Nephron (organoid): Measurements from ENCODE around the gene TP63.

ENCODE experiments used
- H3K27ac Mint-ChIP-seq, 3 experiments: 2 replicates each; pipeline ENCODE4 v1.8.0; 2020; ENCODE audit warnings: mixed read lengths in 3 of 3, mild to moderate bottlenecking in 2 of 3, moderate library complexity in 1 of 3
- H3K27me3 Mint-ChIP-seq: 2 replicates; pipeline ENCODE4 v1.8.0; 2021; ENCODE audit warnings: low read depth, mild to moderate bottlenecking, moderate library complexity, mixed read lengths
- H3K36me3 Mint-ChIP-seq: 2 replicates; pipeline ENCODE4 v1.8.0; 2020; ENCODE audit warnings: low read depth, mixed read lengths
- H3K4me1 Mint-ChIP-seq: 2 replicates; pipeline ENCODE4 v1.8.0; 2020; ENCODE audit warnings: mixed read lengths
- H3K4me3 Mint-ChIP-seq, 3 experiments: 2 replicates each; pipeline ENCODE4 v1.8.0; 2020; ENCODE audit warnings: mild to moderate bottlenecking in 3 of 3, mixed read lengths in 3 of 3, moderate library complexity in 2 of 3
- H3K9me3 Mint-ChIP-seq: 2 replicates; pipeline ENCODE4 v1.8.0; 2020; ENCODE audit warnings: mixed read lengths
- TF ChIP-seq, protein P1 (sequence below), 3 experiments: fragments of 200-600 bp; sonication (generic); IDR thresholded peaks; one replicate each; pipeline ENCODE4 v1.5.0; 2021; ENCODE audit warnings: antibody characterized with exemption in 3 of 3; ENCODE audit not compliant: unreplicated experiment in 3 of 3

The TP63 gene

DNA sequence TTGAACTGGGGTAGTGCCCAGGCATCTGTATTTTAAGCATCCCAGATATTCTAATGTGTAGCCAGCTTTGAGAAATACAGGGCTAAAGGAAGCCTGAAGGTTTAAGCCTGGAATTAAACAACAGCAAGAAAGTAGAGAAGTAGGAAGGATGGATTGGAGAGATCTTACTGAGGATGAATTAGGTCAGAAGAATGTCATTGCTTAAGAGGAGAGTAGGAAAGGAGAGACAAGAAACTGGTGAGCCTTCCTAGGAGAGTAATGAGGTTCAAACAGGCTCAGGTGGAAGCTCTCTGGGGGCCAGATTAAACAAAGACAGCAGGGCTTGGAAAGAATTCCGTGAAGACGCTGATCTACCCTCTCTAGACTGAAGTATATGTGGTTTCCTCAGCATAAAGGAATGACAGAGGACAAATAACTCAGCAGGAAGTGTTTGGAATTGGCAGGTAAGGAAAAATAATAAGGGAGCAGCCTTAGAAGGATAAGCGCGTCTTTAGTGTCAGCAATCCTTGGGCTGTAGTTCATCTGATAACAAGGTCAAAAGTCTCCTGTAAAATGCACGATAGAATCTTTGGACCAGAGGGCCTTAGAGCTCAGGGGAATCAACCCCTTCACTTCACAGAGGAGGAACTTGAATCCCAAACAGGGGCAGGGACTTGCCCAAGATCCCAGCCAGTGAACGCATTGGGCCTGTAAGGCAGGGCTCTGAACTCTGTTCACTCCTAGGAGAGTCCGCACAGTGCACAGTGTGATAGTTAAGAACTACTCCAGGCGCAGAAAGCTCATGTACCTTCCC, 90.9 kb downstream of the TP63 start:
- H3K9me3 Mint-ChIP-seq = no peaks in the 10 kb centered on the region
- peaks cover 16% of the 10 kb centered on the region for H3K4me1 Mint-ChIP-seq

GRCh38 chr3:189724356-189724755, 93.2 kb downstream of the TP63 start:
- Mint-ChIP-seq H3K27ac (peak overlapping the region in 2 of 3 experiments; percentile 1 to 39), H3K9me3 (no peaks in the 10 kb centered on the region), H3K27me3 (no peaks in the 10 kb centered on the region), H3K4me1 (peaks cover 25% of the 10 kb centered on the region), H3K4me3 (no peak overlapping the region), H3K36me3 (no peaks in the 10 kb centered on the region)
- TF ChIP-seq, protein P1, sequence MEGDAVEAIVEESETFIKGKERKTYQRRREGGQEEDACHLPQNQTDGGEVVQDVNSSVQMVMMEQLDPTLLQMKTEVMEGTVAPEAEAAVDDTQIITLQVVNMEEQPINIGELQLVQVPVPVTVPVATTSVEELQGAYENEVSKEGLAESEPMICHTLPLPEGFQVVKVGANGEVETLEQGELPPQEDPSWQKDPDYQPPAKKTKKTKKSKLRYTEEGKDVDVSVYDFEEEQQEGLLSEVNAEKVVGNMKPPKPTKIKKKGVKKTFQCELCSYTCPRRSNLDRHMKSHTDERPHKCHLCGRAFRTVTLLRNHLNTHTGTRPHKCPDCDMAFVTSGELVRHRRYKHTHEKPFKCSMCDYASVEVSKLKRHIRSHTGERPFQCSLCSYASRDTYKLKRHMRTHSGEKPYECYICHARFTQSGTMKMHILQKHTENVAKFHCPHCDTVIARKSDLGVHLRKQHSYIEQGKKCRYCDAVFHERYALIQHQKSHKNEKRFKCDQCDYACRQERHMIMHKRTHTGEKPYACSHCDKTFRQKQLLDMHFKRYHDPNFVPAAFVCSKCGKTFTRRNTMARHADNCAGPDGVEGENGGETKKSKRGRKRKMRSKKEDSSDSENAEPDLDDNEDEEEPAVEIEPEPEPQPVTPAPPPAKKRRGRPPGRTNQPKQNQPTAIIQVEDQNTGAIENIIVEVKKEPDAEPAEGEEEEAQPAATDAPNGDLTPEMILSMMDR (IDR thresholded peaks at IDR 0.05; ENCODE audit: unreplicated experiment in 3 of 3) = no peak

More for the DNA sequence above, 90.9 kb downstream of the TP63 start:
- Mint-ChIP-seq H3K27me3 (peaks cover 4% of the 10 kb centered on the region), H3K4me3 (no peak overlapping the region), H3K36me3 (no peaks in the 10 kb centered on the region), H3K27ac (no peak overlapping the region)
- TF ChIP-seq, protein P1 (IDR thresholded peaks at IDR 0.05; ENCODE audit: unreplicated experiment in 3 of 3) = no peak

GRCh38 chr3:189726277-189726676, 95.1 kb downstream of the TP63 start:
- Mint-ChIP-seq H3K4me3 (no peak overlapping the region), H3K36me3 (no peaks in the 10 kb centered on the region), H3K27ac (no peak overlapping the region), H3K4me1 (peaks cover 19% of the 10 kb centered on the region), H3K27me3 (no peaks in the 10 kb centered on the region), H3K9me3 (no peaks in the 10 kb centered on the region)
- TF ChIP-seq, protein P1 (IDR thresholded peaks at IDR 0.05; ENCODE audit: unreplicated experiment in 3 of 3) = no peak

GRCh38 chr3:189727158-189727557, 96.0 kb downstream of the TP63 start:
- Mint-ChIP-seq H3K4me1 (peaks cover 17% of the 10 kb centered on the region), H3K27ac (no peak overlapping the region), H3K9me3 (no peaks in the 10 kb centered on the region), H3K27me3 (no peaks in the 10 kb centered on the region), H3K4me3 (no peak overlapping the region), H3K36me3 (no peaks in the 10 kb centered on the region)
- TF ChIP-seq, protein P1 (IDR thresholded peaks at IDR 0.05; ENCODE audit: unreplicated experiment in 3 of 3) = no peak

DNA sequence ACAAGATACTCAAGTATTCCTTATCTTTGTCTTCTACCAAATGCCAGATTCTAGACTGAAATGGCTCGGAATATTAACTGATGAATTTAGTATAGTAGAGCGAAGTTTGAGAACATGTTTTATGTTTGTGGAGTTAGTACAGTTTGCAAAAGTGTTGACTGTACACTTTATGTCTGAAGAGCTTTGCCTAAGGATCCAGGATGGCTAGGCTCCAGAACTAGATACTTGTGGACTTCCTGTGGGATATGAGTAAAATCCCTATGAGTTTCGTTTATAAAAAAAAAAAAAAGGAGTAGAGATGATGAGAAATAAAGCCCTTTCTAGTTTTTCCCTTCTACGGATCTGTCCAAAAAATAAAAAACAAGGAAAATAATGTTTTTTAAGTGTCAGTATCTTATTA, 96.7 kb downstream of the TP63 start:
- H3K4me1 Mint-ChIP-seq = peaks cover 15% of the 10 kb centered on the region
- peak overlapping the region in 1 of 3 experiments; percentile 25 for H3K27ac Mint-ChIP-seq
- peaks cover 4% of the 10 kb centered on the region for H3K9me3 Mint-ChIP-seq
- TF ChIP-seq, protein P1 (IDR thresholded peaks at IDR 0.05; ENCODE audit: unreplicated experiment in 3 of 3) = no peak
- H3K36me3 Mint-ChIP-seq = no peaks in the 10 kb centered on the region
- H3K27me3 Mint-ChIP-seq = no peaks in the 10 kb centered on the region
- H3K4me3 Mint-ChIP-seq = no peak overlapping the region

DNA sequence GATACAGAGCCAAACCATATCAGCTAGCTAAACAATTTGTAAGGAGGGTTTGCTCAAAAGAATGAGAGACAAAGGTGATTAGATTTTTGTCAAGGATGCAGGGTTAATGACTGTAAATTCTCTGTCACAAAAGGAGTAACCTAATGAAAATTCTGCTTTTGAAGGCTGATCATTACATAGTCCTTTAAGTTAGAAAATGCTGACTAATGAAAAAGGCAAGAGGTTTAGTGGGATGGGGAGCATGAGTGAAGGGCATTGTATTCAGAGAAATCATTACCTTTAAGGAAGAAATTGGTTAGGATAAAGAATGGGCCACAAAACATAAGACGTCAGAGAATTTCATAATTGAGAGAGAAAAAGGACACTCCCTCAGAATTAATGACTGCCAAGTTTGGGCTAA, 97.7 kb downstream of the TP63 start:
- Mint-ChIP-seq H3K27ac (no peak overlapping the region), H3K9me3 (peaks cover 4% of the 10 kb centered on the region)

More for the DNA sequence above, 97.7 kb downstream of the TP63 start:
- no peaks in the 10 kb centered on the region for H3K36me3 Mint-ChIP-seq
- H3K27me3 Mint-ChIP-seq = no peaks in the 10 kb centered on the region
- H3K4me3 Mint-ChIP-seq = no peak overlapping the region
- H3K4me1 Mint-ChIP-seq = peaks cover 15% of the 10 kb centered on the region
- TF ChIP-seq, protein P1 (IDR thresholded peaks at IDR 0.05; ENCODE audit: unreplicated experiment in 3 of 3) = no peak
